ENCODE measurements around the gene HBG1.

HBG1 gene

DNA sequence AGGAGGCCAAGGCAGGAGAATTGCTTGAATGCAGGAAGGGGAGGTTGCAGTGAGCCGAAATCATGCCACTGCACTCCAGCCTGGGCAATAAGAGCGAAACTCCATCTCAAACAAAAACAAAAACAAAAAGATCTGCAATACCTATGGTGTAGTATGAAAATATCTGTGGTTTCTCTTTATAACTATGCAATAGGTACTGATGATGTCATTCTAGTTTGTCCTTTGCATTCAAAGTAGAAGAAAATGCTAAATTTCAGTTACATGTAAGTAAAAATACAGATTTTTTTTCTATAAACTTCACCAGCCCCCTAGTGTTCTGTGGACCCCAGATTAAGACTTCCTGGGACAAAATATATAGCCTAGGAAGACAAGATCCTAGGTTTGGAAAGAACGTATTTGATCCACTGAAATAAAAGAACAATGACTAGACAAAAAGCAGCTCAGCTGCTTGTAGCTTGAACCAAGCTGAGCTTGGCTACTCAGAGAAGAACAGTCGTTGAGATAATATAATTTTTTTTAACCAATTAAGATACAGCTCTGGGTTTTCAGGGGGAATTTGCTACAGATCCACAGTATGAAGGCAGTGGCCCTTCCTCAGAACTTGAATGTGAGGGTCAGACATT, 22.8 kb upstream of the HBG1 start:
- DNase-seq: no peak
- no peak overlapping the region for H3K4me3 ChIP-seq (ENCODE audit: low read depth, low read length)
- no peaks in the 10 kb centered on the region for H3K4me1 ChIP-seq
- H3K27me3 ChIP-seq: no peaks in the 10 kb centered on the region
- no peaks in the 10 kb centered on the region for H3K36me3 ChIP-seq
- no peaks in the 10 kb centered on the region for H3K9me3 ChIP-seq
- TF ChIP-seq, protein P1, sequence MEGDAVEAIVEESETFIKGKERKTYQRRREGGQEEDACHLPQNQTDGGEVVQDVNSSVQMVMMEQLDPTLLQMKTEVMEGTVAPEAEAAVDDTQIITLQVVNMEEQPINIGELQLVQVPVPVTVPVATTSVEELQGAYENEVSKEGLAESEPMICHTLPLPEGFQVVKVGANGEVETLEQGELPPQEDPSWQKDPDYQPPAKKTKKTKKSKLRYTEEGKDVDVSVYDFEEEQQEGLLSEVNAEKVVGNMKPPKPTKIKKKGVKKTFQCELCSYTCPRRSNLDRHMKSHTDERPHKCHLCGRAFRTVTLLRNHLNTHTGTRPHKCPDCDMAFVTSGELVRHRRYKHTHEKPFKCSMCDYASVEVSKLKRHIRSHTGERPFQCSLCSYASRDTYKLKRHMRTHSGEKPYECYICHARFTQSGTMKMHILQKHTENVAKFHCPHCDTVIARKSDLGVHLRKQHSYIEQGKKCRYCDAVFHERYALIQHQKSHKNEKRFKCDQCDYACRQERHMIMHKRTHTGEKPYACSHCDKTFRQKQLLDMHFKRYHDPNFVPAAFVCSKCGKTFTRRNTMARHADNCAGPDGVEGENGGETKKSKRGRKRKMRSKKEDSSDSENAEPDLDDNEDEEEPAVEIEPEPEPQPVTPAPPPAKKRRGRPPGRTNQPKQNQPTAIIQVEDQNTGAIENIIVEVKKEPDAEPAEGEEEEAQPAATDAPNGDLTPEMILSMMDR (IDR thresholded peaks at IDR 0.05; ENCODE audit: low read depth, low read length): no peak

DNA sequence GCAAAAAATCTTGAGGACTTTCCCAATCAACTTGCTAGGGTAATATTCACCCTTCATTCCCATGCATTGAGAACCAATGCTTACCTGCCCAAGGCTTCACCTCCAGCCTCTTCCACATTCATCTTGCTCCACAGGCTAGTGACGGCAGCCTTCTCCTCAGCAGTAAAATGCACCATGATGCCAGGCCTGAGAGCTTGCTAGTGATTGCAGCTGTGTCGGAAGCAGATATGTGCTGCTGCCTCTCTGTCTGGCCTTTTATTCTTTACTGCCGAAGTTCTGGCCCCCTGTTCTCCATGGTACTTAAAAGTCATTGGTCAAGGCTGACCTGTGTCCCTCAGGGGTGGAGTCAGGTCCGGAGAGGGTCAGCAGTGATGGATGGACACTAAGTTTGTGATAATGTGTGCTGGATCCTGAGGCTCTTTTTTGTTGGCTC, 20.1 kb upstream of the HBG1 start, which contains the start of gene HBE1:
TSS of gene HBE1 (minus strand) at position 231 of the 433 bp plus-strand sequence. CDS start at position 176, 55 bp downstream.
- no peak for DNase-seq
- H3K36me3 ChIP-seq: no peaks in the 10 kb centered on the region
- no peaks in the 10 kb centered on the region for H3K4me1 ChIP-seq
- TF ChIP-seq, protein P1 (IDR thresholded peaks at IDR 0.05; ENCODE audit: low read depth, low read length): no peak
- no peaks in the 10 kb centered on the region for H3K9me3 ChIP-seq
- H3K27me3 ChIP-seq: no peaks in the 10 kb centered on the region
- H3K4me3 ChIP-seq (ENCODE audit: low read depth, low read length): no peak within 1 kb of the TSS

DNA sequence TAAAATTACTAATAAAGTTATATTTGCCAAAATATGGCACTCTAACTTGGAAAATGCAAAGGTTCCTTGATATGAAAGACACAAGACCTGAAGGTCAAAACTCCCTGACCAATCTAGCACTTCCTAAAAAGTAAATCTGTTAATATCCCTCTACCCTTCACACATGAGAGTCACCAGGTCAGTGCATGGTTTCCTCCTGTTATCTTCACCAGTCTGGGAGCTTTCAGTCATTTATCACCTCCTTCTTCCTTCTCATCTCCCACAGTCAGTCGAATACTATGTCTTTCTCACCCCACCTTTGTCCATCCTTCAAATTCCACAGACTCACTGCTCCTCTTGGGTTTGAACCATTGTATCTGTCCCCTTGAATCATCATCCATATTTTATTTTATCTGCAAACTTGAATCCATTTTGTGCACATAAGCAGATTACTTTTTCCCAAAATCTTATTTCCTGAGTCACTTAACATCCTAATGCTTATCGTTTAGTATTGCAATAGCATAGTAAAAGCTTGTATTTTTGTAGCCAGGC, 17.4 kb upstream of the HBG1 start:
- Histone ChIP-seq H3K4me1 (no peaks in the 10 kb centered on the region), H3K9me3 (no peaks in the 10 kb centered on the region), H3K27me3 (no peaks in the 10 kb centered on the region), H3K36me3 (no peaks in the 10 kb centered on the region), H3K4me3 (ENCODE audit: low read depth, low read length) (no peak overlapping the region)
- DNase-seq: no peak
- TF ChIP-seq, protein P1 (IDR thresholded peaks at IDR 0.05; ENCODE audit: low read depth, low read length): no peak

DNA sequence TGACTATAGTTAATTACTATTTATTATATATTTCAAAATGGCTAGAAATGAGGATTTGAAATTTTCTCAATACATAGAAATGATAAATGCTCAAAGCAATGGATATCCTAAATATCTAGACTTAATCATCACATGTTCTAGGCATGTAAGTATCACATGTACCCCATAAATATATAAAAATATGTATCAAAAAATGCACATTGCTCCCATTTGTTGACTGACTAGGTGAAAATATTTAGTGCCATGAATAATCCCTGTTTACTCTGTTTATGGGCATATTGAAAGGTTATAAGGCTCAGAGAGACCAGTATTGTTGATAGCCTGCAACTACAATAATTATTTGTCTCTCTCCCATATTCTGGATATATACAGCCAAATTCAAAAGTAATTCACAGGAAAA, 17.0 kb upstream of the HBG1 start:
- TF ChIP-seq, protein P1 (IDR thresholded peaks at IDR 0.05; ENCODE audit: low read depth, low read length): no peak

DNA sequence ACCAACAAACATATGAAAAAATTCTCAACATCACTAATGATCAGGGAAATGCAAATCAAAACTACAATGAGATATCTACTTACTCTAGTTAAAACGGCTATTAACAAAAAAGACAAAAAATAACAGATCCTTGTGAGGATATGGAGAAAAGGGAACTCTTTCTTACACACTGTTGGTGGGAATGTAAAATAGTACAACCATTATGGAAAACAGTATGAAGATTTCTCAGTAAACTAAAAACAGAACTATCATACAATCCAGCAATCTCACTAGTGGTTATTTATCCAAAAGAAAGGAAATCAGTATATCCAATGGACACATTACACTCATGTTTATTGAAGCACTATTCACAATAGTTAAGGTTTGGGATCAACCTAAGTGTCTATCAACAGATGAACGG, 16.2 kb upstream of the HBG1 start:
- Histone ChIP-seq H3K36me3 (no peaks in the 10 kb centered on the region), H3K4me1 (no peaks in the 10 kb centered on the region), H3K27me3 (no peaks in the 10 kb centered on the region), H3K9me3 (no peaks in the 10 kb centered on the region), H3K4me3 (ENCODE audit: low read depth, low read length) (no peak overlapping the region)
- TF ChIP-seq, protein P1 (IDR thresholded peaks at IDR 0.05; ENCODE audit: low read depth, low read length): no peak
- DNase-seq: no peak

More for the DNA sequence above, 17.0 kb upstream of the HBG1 start:
- Histone ChIP-seq H3K36me3 (no peaks in the 10 kb centered on the region), H3K4me1 (no peaks in the 10 kb centered on the region), H3K9me3 (no peaks in the 10 kb centered on the region), H3K4me3 (ENCODE audit: low read depth, low read length) (no peak overlapping the region), H3K27me3 (no peaks in the 10 kb centered on the region)
- no peak for DNase-seq

DNA sequence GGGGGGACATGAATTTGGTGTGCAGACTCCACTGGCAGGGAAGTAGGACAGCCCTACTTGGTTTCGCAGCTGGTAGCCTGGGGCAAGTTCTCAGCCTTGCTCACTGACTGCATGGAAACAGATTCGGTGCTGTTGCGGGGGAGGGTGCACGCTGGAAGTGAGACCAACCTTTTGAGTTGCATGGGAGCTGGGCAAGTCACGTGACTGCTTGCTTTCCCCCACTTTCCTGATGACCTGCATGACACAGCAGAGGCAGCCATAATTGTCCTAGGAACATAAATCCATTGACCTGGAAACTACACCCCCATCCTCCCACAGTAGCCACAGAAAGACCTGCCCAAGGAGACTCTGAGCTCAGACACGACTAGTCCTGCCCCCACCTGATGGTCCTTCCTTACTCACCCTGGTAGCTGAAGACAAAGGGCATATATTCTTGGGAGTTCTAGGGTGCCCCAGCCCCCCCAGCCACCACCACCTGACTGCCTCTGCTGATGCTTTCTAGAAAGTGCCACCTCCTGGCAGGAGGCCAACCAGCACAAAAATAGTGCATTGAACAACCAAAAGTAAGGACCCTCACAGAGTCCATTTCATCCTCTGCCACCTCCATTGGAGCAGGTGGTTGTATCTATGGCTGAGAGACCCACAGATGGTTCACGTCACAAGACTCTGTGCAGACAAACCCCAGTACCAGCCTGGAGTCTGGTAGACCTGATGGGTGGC, 9.0 kb upstream of the HBG1 start:
- H3K9me3 ChIP-seq: no peaks in the 10 kb centered on the region
- DNase-seq: no peak
- no peaks in the 10 kb centered on the region for H3K36me3 ChIP-seq
- H3K4me3 ChIP-seq (ENCODE audit: low read depth, low read length): no peak overlapping the region
- H3K4me1 ChIP-seq: no peaks in the 10 kb centered on the region
- H3K27me3 ChIP-seq: no peaks in the 10 kb centered on the region
- TF ChIP-seq, protein P1 (IDR thresholded peaks at IDR 0.05; ENCODE audit: low read depth, low read length): no peak
